ENCODE results near the gene CPN2.

GRCh38 chr3:194313560-194314387 lies 37.4 kb downstream of the CPN2 start:
- TF ChIP-seq EZH2 (IDR thresholded peaks at IDR 0.05; ENCODE audit: borderline replicate concordance, insufficient read depth, low read length, poor library complexity, severe bottlenecking) (no peak), CTCF (IDR thresholded peaks at IDR 0.05; ENCODE audit: poor library complexity, severe bottlenecking) (no peak), REST (IDR thresholded peaks at IDR 0.05; ENCODE audit: borderline replicate concordance) (no peak), POLR2AphosphoS5 (IDR thresholded peaks at IDR 0.05) (no peak), SMC3 (conservative IDR thresholded peaks at IDR 0.05; ENCODE audit: poor library complexity) (no peak), EP300 (conservative IDR thresholded peaks at IDR 0.05; ENCODE audit: poor library complexity, severe bottlenecking) (no peak), TAF1 (IDR thresholded peaks at IDR 0.05; ENCODE audit: low read depth) (no peak)
